K562 (cell line): Measurements from ENCODE around the gene AUNIP. TPM values are rescaled to one million over a fixed set of nuclear protein-coding genes. Genes with fewer than 3 reads are reported as not detected.

ENCODE experiments used
- CBFA2T3 ChIP-seq: fragments of 450-650 bp; IDR thresholded peaks from 2 replicates; pipeline ENCODE4 v1.6.1; 2017
- CBX1 ChIP-seq: sonication (generic); IDR thresholded peaks from 2 replicates; pipeline ENCODE4 v1.6.1; 2016; ENCODE audit warnings: antibody characterized with exemption, low read depth, mild to moderate bottlenecking
- KLF10 ChIP-seq: fragments of 250-450 bp; sonication (Bioruptor Pico); IDR thresholded peaks from 2 replicates; pipeline ENCODE4 v1.6.1; 2021; ENCODE audit warnings: matching md5 sums
- NUFIP1 ChIP-seq: fragments of 450-650 bp; IDR thresholded peaks from 2 replicates; pipeline ENCODE4 v1.6.1; 2018; ENCODE audit not compliant: partially characterized antibody
- PTRF ChIP-seq: fragments of 450-650 bp; IDR thresholded peaks from 2 replicates; pipeline ENCODE4 v1.6.1; 2016; ENCODE audit warnings: mild to moderate bottlenecking, missing genetic modification characterization, missing compliant biosample characterization
- PYGO2 ChIP-seq: fragments of 450-650 bp; IDR thresholded peaks from 2 replicates; pipeline ENCODE4 v1.6.1; 2016; ENCODE audit warnings: mild to moderate bottlenecking, missing genetic modification characterization, moderate library complexity, missing compliant biosample characterization
- TAF15 ChIP-seq: fragments of 200-400 bp; formaldehyde crosslinking; IDR thresholded peaks from 2 replicates; pipeline ENCODE4 v1.6.1; 2017; ENCODE audit warnings: mild to moderate bottlenecking, low read depth, low read length, moderate library complexity
- ZNF184 ChIP-seq: sonication (generic); formaldehyde crosslinking; IDR thresholded peaks from 2 replicates; pipeline ENCODE4 v1.5.0; 2020; ENCODE audit warnings: missing genetic modification reagents
- polyA plus RNA-seq, 8 experiments: library from polyadenylated mRNA; depleted of rRNA in 4 of 8; stranded (reverse) in 5 of 8; unstranded in 3 of 8; fragments of >200 nt; fragmentation: Nextera tagmentation in 2 of 8; fragmentation: Illumina TruSeq in 1 of 8; extraction: Ambion mirVana in 2 of 8; extraction: Trizol in 1 of 8; gene quantifications; 2 replicates each; pipeline versions ENCODE4 v1.2.1 to v1.2.3, GENCODE V29; 2011 to 2014; ENCODE audit warnings: inconsistent platforms in 1 of 8, missing spikeins in 1 of 8
- total RNA-seq, 7 experiments: library from RNA; depleted of rRNA in 6 of 7; stranded (reverse); fragments of >200 nt in 6 of 7; fragmentation: Illumina TruSeq in 2 of 7; extraction: Trizol in 2 of 7; gene quantifications; 2 replicates each; pipeline versions ENCODE4 v1.2.1 to v1.2.3, GENCODE V29; 2011 to 2021; ENCODE audit warnings: low replicate concordance in 1 of 7
- TF ChIP-seq, protein P1 (sequence below), 2 experiments: IDR thresholded peaks in 1 of 2; conservative IDR thresholded peaks in 1 of 2; 2 replicates each; pipeline ENCODE4 v1.6.1; 2016; ENCODE audit warnings: low read depth in 2 of 2, mild to moderate bottlenecking in 1 of 2, missing compliant biosample characterization in 1 of 2, missing genetic modification characterization in 1 of 2, moderate library complexity in 1 of 2
- TF ChIP-seq, protein P2 (sequence below): fragments of 250-450 bp; sonication (Bioruptor Pico); IDR thresholded peaks from 2 replicates; pipeline ENCODE4 v1.4.0; 2020; ENCODE audit warnings: mild to moderate bottlenecking, moderate library complexity
- TF ChIP-seq, protein P3 (sequence below): fragments of 450-650 bp; IDR thresholded peaks from 2 replicates; pipeline ENCODE4 v1.6.1; 2018; ENCODE audit warnings: mild to moderate bottlenecking, low read depth; ENCODE audit not compliant: partially characterized antibody

AUNIP gene
- total and polyA plus RNA-seq, 9 of the 15 experiments (the other 6 are each of a cell fraction or from before 2014, with no cell fraction given), result 12.1 to 53.8 (median 47.1) TPM

DNA sequence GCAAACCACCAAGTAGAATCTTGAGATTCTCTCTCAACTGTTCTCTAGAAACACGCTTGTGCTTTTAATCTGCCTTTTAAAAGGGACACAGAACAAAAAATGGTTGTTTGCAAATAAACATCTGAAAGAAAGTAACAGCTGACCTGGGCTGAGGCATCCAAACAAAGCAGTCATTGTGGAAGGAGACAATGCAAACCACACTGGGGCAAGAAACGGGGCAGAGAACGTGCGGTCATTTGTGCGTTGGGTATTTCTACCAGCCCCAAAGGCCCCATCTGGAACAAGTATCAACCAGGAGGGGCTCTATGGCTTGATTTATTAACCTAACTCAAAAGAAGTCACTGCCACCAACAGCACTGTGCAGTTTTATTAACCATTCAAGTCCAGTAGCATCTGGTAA lies 41.0 kb upstream of the AUNIP start (continued):
- TF ChIP-seq CBX1 (no peak), TAF15 (no peak), ZNF184 (CRISPR knock-in tag) (no peak), KLF10 (CRISPR knock-in tag) (no peak), PTRF (tag) (no peak), PYGO2 (no peak), NUFIP1 (no peak), CBFA2T3 (no peak)
- TF ChIP-seq, protein P1, sequence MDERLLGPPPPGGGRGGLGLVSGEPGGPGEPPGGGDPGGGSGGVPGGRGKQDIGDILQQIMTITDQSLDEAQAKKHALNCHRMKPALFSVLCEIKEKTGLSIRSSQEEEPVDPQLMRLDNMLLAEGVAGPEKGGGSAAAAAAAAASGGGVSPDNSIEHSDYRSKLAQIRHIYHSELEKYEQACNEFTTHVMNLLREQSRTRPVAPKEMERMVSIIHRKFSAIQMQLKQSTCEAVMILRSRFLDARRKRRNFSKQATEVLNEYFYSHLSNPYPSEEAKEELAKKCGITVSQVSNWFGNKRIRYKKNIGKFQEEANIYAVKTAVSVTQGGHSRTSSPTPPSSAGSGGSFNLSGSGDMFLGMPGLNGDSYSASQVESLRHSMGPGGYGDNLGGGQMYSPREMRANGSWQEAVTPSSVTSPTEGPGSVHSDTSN (CRISPR knock-in tag; IDR thresholded peaks at IDR 0.05; ENCODE audit: low read depth), result no peak
- TF ChIP-seq, protein P1 (tag; conservative IDR thresholded peaks at IDR 0.05; ENCODE audit: low read depth), result no peak
- TF ChIP-seq, protein P2, sequence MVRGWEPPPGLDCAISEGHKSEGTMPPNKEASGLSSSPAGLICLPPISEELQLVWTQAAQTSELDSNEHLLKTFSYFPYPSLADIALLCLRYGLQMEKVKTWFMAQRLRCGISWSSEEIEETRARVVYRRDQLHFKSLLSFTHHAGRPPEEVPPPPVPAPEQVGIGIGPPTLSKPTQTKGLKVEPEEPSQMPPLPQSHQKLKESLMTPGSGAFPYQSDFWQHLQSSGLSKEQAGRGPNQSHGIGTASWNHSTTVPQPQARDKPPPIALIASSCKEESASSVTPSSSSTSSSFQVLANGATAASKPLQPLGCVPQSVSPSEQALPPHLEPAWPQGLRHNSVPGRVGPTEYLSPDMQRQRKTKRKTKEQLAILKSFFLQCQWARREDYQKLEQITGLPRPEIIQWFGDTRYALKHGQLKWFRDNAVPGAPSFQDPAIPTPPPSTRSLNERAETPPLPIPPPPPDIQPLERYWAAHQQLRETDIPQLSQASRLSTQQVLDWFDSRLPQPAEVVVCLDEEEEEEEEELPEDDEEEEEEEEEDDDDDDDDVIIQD (CRISPR knock-in tag), result no peak
- TF ChIP-seq, protein P3, sequence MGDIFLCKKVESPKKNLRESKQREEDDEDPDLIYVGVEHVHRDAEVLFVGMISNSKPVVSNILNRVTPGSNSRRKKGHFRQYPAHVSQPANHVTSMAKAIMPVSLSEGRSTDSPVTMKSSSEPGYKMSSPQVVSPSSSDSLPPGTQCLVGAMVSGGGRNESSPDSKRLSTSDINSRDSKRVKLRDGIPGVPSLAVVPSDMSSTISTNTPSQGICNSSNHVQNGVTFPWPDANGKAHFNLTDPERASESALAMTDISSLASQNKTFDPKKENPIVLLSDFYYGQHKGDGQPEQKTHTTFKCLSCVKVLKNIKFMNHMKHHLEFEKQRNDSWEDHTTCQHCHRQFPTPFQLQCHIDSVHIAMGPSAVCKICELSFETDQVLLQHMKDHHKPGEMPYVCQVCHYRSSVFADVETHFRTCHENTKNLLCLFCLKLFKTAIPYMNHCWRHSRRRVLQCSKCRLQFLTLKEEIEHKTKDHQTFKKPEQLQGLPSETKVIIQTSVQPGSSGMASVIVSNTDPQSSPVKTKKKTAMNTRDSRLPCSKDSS, result no peak
